Activated naive CD4-positive, alpha-beta T cell treated with anti-CD3 and anti-CD28 coated beads for 36 hours (primary cell): ENCODE results near the gene SAMD13. TPM values are rescaled to one million over a fixed set of nuclear protein-coding genes. Genes with fewer than 3 reads are reported as not detected.

Source experiments
- CTCF ChIA-PET: fragments of 350-600 bp; sonication (Branson Sonifier 250); formaldehyde crosslinking; loops from one replicate; lab custom pipeline; 2021; ENCODE audit warnings: antibody characterized with exemption; lab: Charles Lee
- DNase-seq: peaks from one replicate; pipeline ENCODE4 v3.0.0-alpha.2; 2020
- H3K27ac Mint-ChIP-seq: one replicate; pipeline ENCODE4 v1.8.0; 2021; ENCODE audit warnings: mild to moderate bottlenecking, mixed read lengths
- H3K27me3 Mint-ChIP-seq: one replicate; pipeline ENCODE4 v1.8.0; 2021; ENCODE audit warnings: low read depth, mixed read lengths
- H3K36me3 Mint-ChIP-seq: one replicate; pipeline ENCODE4 v1.8.0; 2021; ENCODE audit warnings: low read depth, mixed read lengths
- H3K4me1 Mint-ChIP-seq: one replicate; pipeline ENCODE4 v1.8.0; 2021; ENCODE audit warnings: low read depth, mixed read lengths
- H3K4me3 Mint-ChIP-seq: one replicate; pipeline ENCODE4 v1.8.0; 2021; ENCODE audit warnings: mild to moderate bottlenecking, moderate library complexity, mixed read lengths
- H3K9me3 Mint-ChIP-seq: one replicate; pipeline ENCODE4 v1.8.0; 2021; ENCODE audit warnings: mixed read lengths
- intact Hi-C: fragments of 100-400 bp; cut with micrococcal nuclease; formaldehyde crosslinking; loops from one replicate; pipeline ENCODE4 v1.15.1; 2023
- total RNA-seq, 2 experiments: library from RNA; stranded (reverse); gene quantifications; one replicate each; pipeline ENCODE4 v1.2.3, GENCODE V29; 2021

Gene SAMD13, protein sequence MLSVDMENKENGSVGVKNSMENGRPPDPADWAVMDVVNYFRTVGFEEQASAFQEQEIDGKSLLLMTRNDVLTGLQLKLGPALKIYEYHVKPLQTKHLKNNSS
- total RNA-seq = under 1 TPM; 0.30 to 0.36 TPM

- peak; percentile 76 for DNase-seq
- Mint-ChIP-seq H3K27me3 (no peaks in the 10 kb centered on the region), H3K4me1 (peaks cover 48% of the 10 kb centered on the region), H3K9me3 (no peaks in the 10 kb centered on the region), H3K36me3 (no peaks in the 10 kb centered on the region), H3K4me3 (peak within 1 kb of the TSS; percentile 73), H3K27ac (no peak within 1 kb of the TSS)
- intact Hi-C loops = loop anchor here (1.0 to 10.0 kb wide), 5 partner anchors 153 to 1404 kb away; partner anchors contain the start of genes BCL10, TTLL7 and ZNHIT6
- CTCF ChIA-PET = interaction anchor here (0.6 to 1.2 kb wide), 4 partner anchors 34 to 309 kb away, joined by 3 to 6 read pairs (median 3); partner anchors contain the start of gene PRKACB
Observed at GRCh38 chr1:84301004-84301784, at the start of gene SAMD13. Gene SAMD13, plus strand, starts transcription at chr1:84301708. Its CDS starts 1,527 bp downstream, at chr1:84303235.

DNA sequence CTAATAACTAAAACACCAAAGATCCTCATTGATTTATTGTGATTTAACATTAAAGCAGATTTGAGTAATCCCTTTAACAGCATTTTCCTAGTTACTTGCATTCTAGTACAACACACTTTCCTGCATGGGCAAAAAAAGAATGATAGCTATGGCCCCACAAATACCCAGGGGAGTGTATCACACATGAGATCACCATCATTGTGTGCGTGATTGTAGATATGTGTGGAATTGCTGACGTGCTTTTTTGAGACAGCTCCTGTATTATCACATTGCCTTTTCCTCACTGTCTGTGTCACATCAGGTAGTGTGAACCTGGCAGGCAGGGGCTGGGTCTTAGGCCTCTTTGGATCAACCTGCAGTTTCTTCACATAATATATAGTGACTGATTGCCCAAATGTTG, 48.5 kb upstream of the SAMD13 start:
- H3K27ac Mint-ChIP-seq = no peak overlapping the region
- no peaks in the 10 kb centered on the region for H3K27me3 Mint-ChIP-seq
- no peaks in the 10 kb centered on the region for H3K4me1 Mint-ChIP-seq
- H3K4me3 Mint-ChIP-seq = no peak overlapping the region
- CTCF ChIA-PET = no interaction called here
- peaks cover 17% of the 10 kb centered on the region for H3K9me3 Mint-ChIP-seq
- no peak for DNase-seq
- peaks cover 1% of the 10 kb centered on the region for H3K36me3 Mint-ChIP-seq
- intact Hi-C loops = no loop called here

- no peak overlapping the region for H3K27ac Mint-ChIP-seq
- H3K4me3 Mint-ChIP-seq = no peak overlapping the region
- no peaks in the 10 kb centered on the region for H3K4me1 Mint-ChIP-seq
- H3K27me3 Mint-ChIP-seq = no peaks in the 10 kb centered on the region
- intact Hi-C loops = no loop called here
- H3K36me3 Mint-ChIP-seq = peaks cover 1% of the 10 kb centered on the region
- peaks cover 16% of the 10 kb centered on the region for H3K9me3 Mint-ChIP-seq
- CTCF ChIA-PET = no interaction called here
- no peak for DNase-seq
Observed at GRCh38 chr1:84253891-84254290, 47.6 kb upstream of the SAMD13 start.

DNA sequence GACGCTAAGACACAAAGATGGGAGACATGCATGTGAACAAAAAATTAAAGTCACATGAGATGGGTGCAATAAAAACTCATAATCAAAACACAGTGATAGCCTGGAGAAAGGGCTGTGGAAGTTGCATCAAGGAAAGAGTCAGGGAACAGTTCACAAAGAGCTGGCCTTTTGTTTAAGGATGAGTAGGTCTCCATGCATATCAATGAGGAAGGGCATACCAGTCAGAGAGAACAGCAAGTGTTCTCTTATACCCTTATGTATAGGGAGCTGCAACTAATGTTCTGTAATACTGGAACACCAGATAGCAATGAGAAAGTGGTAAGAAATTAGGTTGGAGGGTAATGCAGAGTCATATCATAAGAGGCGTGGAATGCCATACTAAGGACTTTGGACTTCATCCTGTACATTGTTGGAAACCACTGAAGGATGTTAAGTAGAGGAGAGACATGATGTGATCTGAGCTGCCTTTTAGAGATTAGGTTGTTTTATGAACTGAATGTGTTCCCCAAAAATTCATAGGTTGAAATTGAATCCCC, 46.7 kb upstream of the SAMD13 start:
- DNase-seq = no peak
- Mint-ChIP-seq H3K36me3 (peaks cover 1% of the 10 kb centered on the region), H3K27ac (no peak overlapping the region), H3K27me3 (no peaks in the 10 kb centered on the region), H3K9me3 (peaks cover 11% of the 10 kb centered on the region), H3K4me3 (no peak overlapping the region), H3K4me1 (no peaks in the 10 kb centered on the region)
- CTCF ChIA-PET = interaction anchor here (0.6 kb wide), 1 partner anchor 40 kb away, joined by 3 read pairs; no protein-coding TSS in a partner anchor
- intact Hi-C loops = no loop called here

DNA sequence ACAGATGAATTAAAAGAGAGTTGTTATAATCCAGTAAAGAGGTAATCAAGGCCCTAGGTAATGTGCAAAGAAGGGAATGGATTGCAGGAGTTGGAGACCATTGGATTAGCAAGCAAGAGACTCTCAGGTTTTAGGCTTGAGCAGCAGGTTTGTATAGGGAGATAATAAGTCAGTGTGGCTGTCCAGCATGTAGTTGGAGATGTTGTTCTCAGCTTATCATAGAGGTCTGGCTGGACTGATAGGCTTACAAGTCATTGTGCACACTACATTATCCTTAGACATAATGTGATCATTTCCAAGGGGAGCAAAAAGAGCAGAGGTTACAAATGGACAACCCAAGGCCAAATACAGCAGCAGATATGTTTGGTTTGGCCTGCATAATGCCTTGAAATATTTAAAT, 45.9 kb upstream of the SAMD13 start:
- intact Hi-C loops = no loop called here
- Mint-ChIP-seq H3K9me3 (peaks cover 7% of the 10 kb centered on the region), H3K4me1 (no peaks in the 10 kb centered on the region), H3K27ac (no peak overlapping the region), H3K36me3 (no peaks in the 10 kb centered on the region), H3K27me3 (no peaks in the 10 kb centered on the region), H3K4me3 (no peak overlapping the region)
- DNase-seq = no peak
- CTCF ChIA-PET = no interaction called here

DNA sequence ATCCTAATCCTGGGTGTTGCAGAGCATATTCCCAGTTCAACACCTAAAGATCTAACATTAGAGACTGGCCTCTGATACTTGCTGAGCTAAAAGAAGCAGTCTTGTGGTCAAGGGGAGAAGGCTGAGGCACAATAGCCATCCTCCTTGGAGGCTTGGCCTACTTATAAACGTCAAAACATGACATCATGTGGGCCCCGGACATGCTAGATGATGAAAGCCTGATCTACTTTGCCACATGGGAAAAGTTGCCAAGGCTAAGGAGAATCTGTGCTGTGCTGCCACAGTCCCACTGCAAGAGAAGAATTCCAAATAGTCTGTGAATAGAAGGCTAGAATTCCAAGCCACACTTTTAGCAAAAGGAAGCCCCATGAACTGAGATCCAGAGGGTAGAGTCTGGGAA, 43.9 kb upstream of the SAMD13 start:
- no peak for DNase-seq
- CTCF ChIA-PET = no interaction called here
- no peak overlapping the region for H3K4me3 Mint-ChIP-seq
- no peaks in the 10 kb centered on the region for H3K27me3 Mint-ChIP-seq
- intact Hi-C loops = no loop called here
- H3K4me1 Mint-ChIP-seq = no peaks in the 10 kb centered on the region
- H3K9me3 Mint-ChIP-seq = no peaks in the 10 kb centered on the region
- H3K27ac Mint-ChIP-seq = no peak overlapping the region
- H3K36me3 Mint-ChIP-seq = no peaks in the 10 kb centered on the region

DNA sequence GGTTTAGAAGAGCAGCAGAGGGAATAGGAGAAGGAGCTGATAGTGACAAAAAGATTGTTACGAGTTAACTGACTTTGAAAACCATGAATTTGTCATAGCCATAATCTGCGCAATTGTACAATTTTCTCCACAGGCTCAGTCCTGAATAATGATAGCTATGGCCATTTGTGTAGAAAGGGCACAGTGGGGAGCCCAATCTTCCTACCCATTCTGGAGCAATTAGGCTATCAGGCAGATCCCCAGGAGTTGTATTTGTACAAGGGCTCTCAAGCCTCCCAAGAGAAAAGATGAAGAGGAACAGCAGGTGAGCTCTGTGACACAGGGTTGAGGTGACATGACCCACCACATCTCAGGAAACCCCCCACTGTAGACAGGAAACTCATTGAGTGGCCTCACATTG, 42.1 kb upstream of the SAMD13 start:
- H3K9me3 Mint-ChIP-seq = no peaks in the 10 kb centered on the region
- intact Hi-C loops = no loop called here
- CTCF ChIA-PET = no interaction called here
- no peak for DNase-seq
- no peak overlapping the region for H3K27ac Mint-ChIP-seq
- H3K4me3 Mint-ChIP-seq = no peak overlapping the region
- no peaks in the 10 kb centered on the region for H3K36me3 Mint-ChIP-seq
- H3K27me3 Mint-ChIP-seq = no peaks in the 10 kb centered on the region
- H3K4me1 Mint-ChIP-seq = no peaks in the 10 kb centered on the region

GRCh38 chr1:84259989-84260388, 41.5 kb upstream of the SAMD13 start:
- H3K27ac Mint-ChIP-seq = no peak overlapping the region
- no peaks in the 10 kb centered on the region for H3K9me3 Mint-ChIP-seq
- no peaks in the 10 kb centered on the region for H3K4me1 Mint-ChIP-seq
- no peak overlapping the region for H3K4me3 Mint-ChIP-seq
- CTCF ChIA-PET = no interaction called here
- no peaks in the 10 kb centered on the region for H3K27me3 Mint-ChIP-seq
- no peaks in the 10 kb centered on the region for H3K36me3 Mint-ChIP-seq
- no peak for DNase-seq
- intact Hi-C loops = no loop called here

DNA sequence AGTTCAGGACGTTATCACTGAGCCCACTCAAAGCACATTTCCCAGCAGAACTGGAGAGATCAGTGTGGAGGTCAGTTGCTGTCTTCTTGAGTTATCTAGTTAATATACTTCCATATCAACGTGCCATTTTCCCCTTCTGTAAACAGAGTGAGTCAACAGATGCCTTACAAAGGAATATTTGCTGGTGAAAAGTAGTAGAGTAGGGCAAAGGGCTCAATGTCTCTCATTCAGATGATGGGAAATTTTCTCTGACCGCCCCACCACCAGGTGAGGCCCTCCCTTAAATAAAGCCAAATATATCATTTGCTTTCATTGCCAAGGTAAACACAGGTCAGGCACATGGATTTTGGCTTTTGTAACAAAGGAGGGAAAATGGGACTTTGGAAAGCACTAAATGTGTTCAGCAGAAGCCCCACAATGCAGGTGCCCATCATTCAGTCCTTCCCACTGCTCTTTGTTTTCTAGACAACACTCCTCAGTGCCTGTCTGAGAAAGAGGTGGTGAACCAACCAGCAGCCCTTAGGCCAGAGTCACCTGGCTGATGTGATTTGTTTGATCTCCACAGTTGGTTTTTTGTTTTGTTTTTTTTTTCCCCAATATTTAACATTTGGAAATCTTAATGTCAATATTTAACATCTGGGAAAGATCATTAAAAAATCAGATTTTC, 40.5 kb upstream of the SAMD13 start:
- H3K9me3 Mint-ChIP-seq = no peaks in the 10 kb centered on the region
- H3K4me3 Mint-ChIP-seq = no peak overlapping the region
- no peaks in the 10 kb centered on the region for H3K4me1 Mint-ChIP-seq
- H3K27me3 Mint-ChIP-seq = no peaks in the 10 kb centered on the region
- DNase-seq = no peak
- CTCF ChIA-PET = no interaction called here
- intact Hi-C loops = no loop called here
- H3K27ac Mint-ChIP-seq = no peak overlapping the region
- H3K36me3 Mint-ChIP-seq = no peaks in the 10 kb centered on the region

- Mint-ChIP-seq H3K4me1 (no peaks in the 10 kb centered on the region), H3K4me3 (no peak overlapping the region), H3K27ac (no peak overlapping the region), H3K27me3 (no peaks in the 10 kb centered on the region), H3K9me3 (no peaks in the 10 kb centered on the region), H3K36me3 (no peaks in the 10 kb centered on the region)
- CTCF ChIA-PET = interaction anchor here (0.6 kb wide), 1 partner anchor 131 kb away, joined by 3 read pairs; no protein-coding TSS in a partner anchor
- DNase-seq = no peak
- intact Hi-C loops = no loop called here
Observed at GRCh38 chr1:84264961-84265360, 36.5 kb upstream of the SAMD13 start.

- CTCF ChIA-PET = interaction anchor here (0.7 kb wide), 1 partner anchor 11 kb away, joined by 3 read pairs; no protein-coding TSS in a partner anchor
- no peak overlapping the region for H3K27ac Mint-ChIP-seq
- H3K36me3 Mint-ChIP-seq = no peaks in the 10 kb centered on the region
- H3K9me3 Mint-ChIP-seq = no peaks in the 10 kb centered on the region
- H3K4me3 Mint-ChIP-seq = no peak overlapping the region
- peaks cover 1% of the 10 kb centered on the region for H3K4me1 Mint-ChIP-seq
- H3K27me3 Mint-ChIP-seq = no peaks in the 10 kb centered on the region
- intact Hi-C loops = no loop called here
- DNase-seq = no peak
Observed at GRCh38 chr1:84265867-84266266, 35.6 kb upstream of the SAMD13 start.

- Mint-ChIP-seq H3K27ac (no peak overlapping the region), H3K27me3 (no peaks in the 10 kb centered on the region), H3K36me3 (peaks cover 1% of the 10 kb centered on the region), H3K9me3 (no peaks in the 10 kb centered on the region), H3K4me3 (no peak overlapping the region), H3K4me1 (peaks cover 9% of the 10 kb centered on the region)
- CTCF ChIA-PET = interaction anchor here (1.0 kb wide), 1 partner anchor 35 kb away, joined by 3 read pairs; the partner anchor contains the start of gene SAMD13
- no peak for DNase-seq
- intact Hi-C loops = no loop called here
Observed at GRCh38 chr1:84266748-84267147, 34.8 kb upstream of the SAMD13 start.
